ENCODE results near the gene ADAMTS19.
"Not testable (repeated sequence)": the region's sequence is repeated elsewhere in the genome, so short reads cannot be mapped to it uniquely, and the experiment has no call there.

Gene ADAMTS19

GRCh38 chr5:129630101-129630500, 170.0 kb downstream of the ADAMTS19 start:
- H3K9me3 ChIP-seq (ENCODE audit: control insufficient read depth, insufficient read depth, low read length): no peaks in the 10 kb centered on the region
- H3K4me1 ChIP-seq (ENCODE audit: control insufficient read depth, insufficient read depth, low read length): no peaks in the 10 kb centered on the region
- no peak overlapping the region for H3K27ac ChIP-seq (ENCODE audit: low read length)
- no peak overlapping the region for H3K4me3 ChIP-seq (ENCODE audit: low read length)
- H3K27me3 ChIP-seq (ENCODE audit: control insufficient read depth, insufficient read depth, low read length): no peaks in the 10 kb centered on the region
- DNase-seq (ENCODE audit: low read depth, low spot score): no peak
- no peaks in the 10 kb centered on the region; the same call in 1 of the 2 replicates for H3K36me3 ChIP-seq (ENCODE audit: control insufficient read depth, insufficient read depth, low read length)
- WGBS (ENCODE audit: insufficient coverage, insufficient read length): no CpG with 5 or more reads among the region's 2 CpGs

- no peaks in the 10 kb centered on the region for H3K4me1 ChIP-seq (ENCODE audit: control insufficient read depth, insufficient read depth, low read length)
- H3K27me3 ChIP-seq (ENCODE audit: control insufficient read depth, insufficient read depth, low read length): no peaks in the 10 kb centered on the region
- DNase-seq (ENCODE audit: low read depth, low spot score): no peak
- no peak overlapping the region for H3K4me3 ChIP-seq (ENCODE audit: low read length)
- H3K36me3 ChIP-seq (ENCODE audit: control insufficient read depth, insufficient read depth, low read length): no peaks in the 10 kb centered on the region; the same call in 1 of the 2 replicates
- no peak overlapping the region for H3K27ac ChIP-seq (ENCODE audit: low read length)
- H3K9me3 ChIP-seq (ENCODE audit: control insufficient read depth, insufficient read depth, low read length): no peaks in the 10 kb centered on the region
These were observed 171.9 kb downstream of the ADAMTS19 start for GRCh38 chr5:129631961-129632360.

- not testable (repeated sequence) for H3K27ac ChIP-seq (ENCODE audit: low read length); DNase-seq (ENCODE audit: low read depth, low spot score)
- WGBS (ENCODE audit: insufficient coverage, insufficient read length): no CpG with 5 or more reads among the region's 11 CpGs
These were observed 177.4 kb downstream of the ADAMTS19 start for GRCh38 chr5:129637501-129637900.

GRCh38 chr5:129639331-129639730, 179.2 kb downstream of the ADAMTS19 start:
- no peak for DNase-seq (ENCODE audit: low read depth, low spot score)
- H3K27me3 ChIP-seq (ENCODE audit: control insufficient read depth, insufficient read depth, low read length): no peaks in the 10 kb centered on the region
- no peaks in the 10 kb centered on the region for H3K36me3 ChIP-seq (ENCODE audit: control insufficient read depth, insufficient read depth, low read length)
- H3K27ac ChIP-seq (ENCODE audit: low read length): no peak overlapping the region
- no peaks in the 10 kb centered on the region for H3K4me1 ChIP-seq (ENCODE audit: control insufficient read depth, insufficient read depth, low read length)
- no peaks in the 10 kb centered on the region for H3K9me3 ChIP-seq (ENCODE audit: control insufficient read depth, insufficient read depth, low read length)
- WGBS (ENCODE audit: insufficient coverage, insufficient read length): no CpG with 5 or more reads among the region's 4 CpGs
- no peak overlapping the region for H3K4me3 ChIP-seq (ENCODE audit: low read length)

More at GRCh38 chr5:129637501-129637900, 177.4 kb downstream of the ADAMTS19 start:
- not testable (repeated sequence) for H3K27me3 ChIP-seq (ENCODE audit: control insufficient read depth, insufficient read depth, low read length); H3K4me1 ChIP-seq (ENCODE audit: control insufficient read depth, insufficient read depth, low read length); H3K9me3 ChIP-seq (ENCODE audit: control insufficient read depth, insufficient read depth, low read length); H3K36me3 ChIP-seq (ENCODE audit: control insufficient read depth, insufficient read depth, low read length); H3K4me3 ChIP-seq (ENCODE audit: low read length)

- H3K9me3 ChIP-seq (ENCODE audit: control insufficient read depth, insufficient read depth, low read length): no peaks in the 10 kb centered on the region
- H3K36me3 ChIP-seq (ENCODE audit: control insufficient read depth, insufficient read depth, low read length): no peaks in the 10 kb centered on the region
- H3K27ac ChIP-seq (ENCODE audit: low read length): no peak overlapping the region
- H3K4me1 ChIP-seq (ENCODE audit: control insufficient read depth, insufficient read depth, low read length): no peaks in the 10 kb centered on the region
- no peak overlapping the region for H3K4me3 ChIP-seq (ENCODE audit: low read length)
- no peaks in the 10 kb centered on the region for H3K27me3 ChIP-seq (ENCODE audit: control insufficient read depth, insufficient read depth, low read length)
- no CpG with 5 or more reads among the region's 2 CpGs for WGBS (ENCODE audit: insufficient coverage, insufficient read length)
- DNase-seq (ENCODE audit: low read depth, low spot score): no peak
These were observed 192.4 kb downstream of the ADAMTS19 start for GRCh38 chr5:129652349-129653056.

GRCh38 chr5:129653057-129653375, 192.9 kb downstream of the ADAMTS19 start:
- no peak for DNase-seq (ENCODE audit: low read depth, low spot score)
- no CpG with 5 or more reads among the region's 2 CpGs for WGBS (ENCODE audit: insufficient coverage, insufficient read length)

GRCh38 chr5:129653442-129653841, 193.3 kb downstream of the ADAMTS19 start:
- Histone ChIP-seq H3K9me3 (ENCODE audit: control insufficient read depth, insufficient read depth, low read length) (no peaks in the 10 kb centered on the region), H3K4me3 (ENCODE audit: low read length) (no peak overlapping the region), H3K4me1 (ENCODE audit: control insufficient read depth, insufficient read depth, low read length) (no peaks in the 10 kb centered on the region), H3K27ac (ENCODE audit: low read length) (no peak overlapping the region), H3K27me3 (ENCODE audit: control insufficient read depth, insufficient read depth, low read length) (no peaks in the 10 kb centered on the region), H3K36me3 (ENCODE audit: control insufficient read depth, insufficient read depth, low read length) (no peaks in the 10 kb centered on the region)
- no peak for DNase-seq (ENCODE audit: low read depth, low spot score)
- WGBS (ENCODE audit: insufficient coverage, insufficient read length): no CpG with 5 or more reads among the region's 4 CpGs

More at GRCh38 chr5:129653057-129653375, 192.9 kb downstream of the ADAMTS19 start:
- no peaks in the 10 kb centered on the region for H3K27me3 ChIP-seq (ENCODE audit: control insufficient read depth, insufficient read depth, low read length)
- no peak overlapping the region for H3K27ac ChIP-seq (ENCODE audit: low read length)
- no peaks in the 10 kb centered on the region for H3K9me3 ChIP-seq (ENCODE audit: control insufficient read depth, insufficient read depth, low read length)
- no peak overlapping the region for H3K4me3 ChIP-seq (ENCODE audit: low read length)
- no peaks in the 10 kb centered on the region for H3K4me1 ChIP-seq (ENCODE audit: control insufficient read depth, insufficient read depth, low read length)
- H3K36me3 ChIP-seq (ENCODE audit: control insufficient read depth, insufficient read depth, low read length): no peaks in the 10 kb centered on the region

- no peak for DNase-seq (ENCODE audit: low read depth, low spot score)
- H3K9me3 ChIP-seq (ENCODE audit: control insufficient read depth, insufficient read depth, low read length): no peaks in the 10 kb centered on the region
- H3K27ac ChIP-seq (ENCODE audit: low read length): no peak overlapping the region
- H3K4me3 ChIP-seq (ENCODE audit: low read length): no peak overlapping the region
- no peaks in the 10 kb centered on the region for H3K27me3 ChIP-seq (ENCODE audit: control insufficient read depth, insufficient read depth, low read length)
- no peaks in the 10 kb centered on the region for H3K4me1 ChIP-seq (ENCODE audit: control insufficient read depth, insufficient read depth, low read length)
- no peaks in the 10 kb centered on the region for H3K36me3 ChIP-seq (ENCODE audit: control insufficient read depth, insufficient read depth, low read length)
- WGBS (ENCODE audit: insufficient coverage, insufficient read length): no CpG with 5 or more reads among the region's 2 CpGs
These were observed 196.9 kb downstream of the ADAMTS19 start for GRCh38 chr5:129656952-129657351.

GRCh38 chr5:129658801-129659200, 198.7 kb downstream of the ADAMTS19 start:
- Histone ChIP-seq H3K9me3 (ENCODE audit: control insufficient read depth, insufficient read depth, low read length) (no peaks in the 10 kb centered on the region), H3K4me1 (ENCODE audit: control insufficient read depth, insufficient read depth, low read length) (no peaks in the 10 kb centered on the region), H3K4me3 (ENCODE audit: low read length) (no peak overlapping the region), H3K27me3 (ENCODE audit: control insufficient read depth, insufficient read depth, low read length) (no peaks in the 10 kb centered on the region), H3K36me3 (ENCODE audit: control insufficient read depth, insufficient read depth, low read length) (no peaks in the 10 kb centered on the region), H3K27ac (ENCODE audit: low read length) (no peak overlapping the region)
- no peak for DNase-seq (ENCODE audit: low read depth, low spot score)
- no CpG with 5 or more reads among the region's 1 CpG for WGBS (ENCODE audit: insufficient coverage, insufficient read length)

GRCh38 chr5:129661366-129662035, 201.4 kb downstream of the ADAMTS19 start:
- H3K36me3 ChIP-seq (ENCODE audit: control insufficient read depth, insufficient read depth, low read length): no peaks in the 10 kb centered on the region
- no CpG with 5 or more reads among the region's 6 CpGs for WGBS (ENCODE audit: insufficient coverage, insufficient read length)
- no peaks in the 10 kb centered on the region for H3K27me3 ChIP-seq (ENCODE audit: control insufficient read depth, insufficient read depth, low read length)
- H3K27ac ChIP-seq (ENCODE audit: low read length): no peak overlapping the region
- no peak for DNase-seq (ENCODE audit: low read depth, low spot score)
- H3K9me3 ChIP-seq (ENCODE audit: control insufficient read depth, insufficient read depth, low read length): no peaks in the 10 kb centered on the region
- no peak overlapping the region for H3K4me3 ChIP-seq (ENCODE audit: low read length)
- H3K4me1 ChIP-seq (ENCODE audit: control insufficient read depth, insufficient read depth, low read length): no peaks in the 10 kb centered on the region

All from iPS DF 6.9 (cell line).